Activated CD4-positive, alpha-beta T cell treated with anti-CD3 and anti-CD28 coated beads, Interleukin-2, amount 50 U/mL, for 1 hour (primary cell): ENCODE results near the gene HOXB9.

Experiments
- DNase-seq: peaks from one replicate; pipeline ENCODE4 v3.0.0-alpha.2; 2020

The HOXB9 gene

DNA sequence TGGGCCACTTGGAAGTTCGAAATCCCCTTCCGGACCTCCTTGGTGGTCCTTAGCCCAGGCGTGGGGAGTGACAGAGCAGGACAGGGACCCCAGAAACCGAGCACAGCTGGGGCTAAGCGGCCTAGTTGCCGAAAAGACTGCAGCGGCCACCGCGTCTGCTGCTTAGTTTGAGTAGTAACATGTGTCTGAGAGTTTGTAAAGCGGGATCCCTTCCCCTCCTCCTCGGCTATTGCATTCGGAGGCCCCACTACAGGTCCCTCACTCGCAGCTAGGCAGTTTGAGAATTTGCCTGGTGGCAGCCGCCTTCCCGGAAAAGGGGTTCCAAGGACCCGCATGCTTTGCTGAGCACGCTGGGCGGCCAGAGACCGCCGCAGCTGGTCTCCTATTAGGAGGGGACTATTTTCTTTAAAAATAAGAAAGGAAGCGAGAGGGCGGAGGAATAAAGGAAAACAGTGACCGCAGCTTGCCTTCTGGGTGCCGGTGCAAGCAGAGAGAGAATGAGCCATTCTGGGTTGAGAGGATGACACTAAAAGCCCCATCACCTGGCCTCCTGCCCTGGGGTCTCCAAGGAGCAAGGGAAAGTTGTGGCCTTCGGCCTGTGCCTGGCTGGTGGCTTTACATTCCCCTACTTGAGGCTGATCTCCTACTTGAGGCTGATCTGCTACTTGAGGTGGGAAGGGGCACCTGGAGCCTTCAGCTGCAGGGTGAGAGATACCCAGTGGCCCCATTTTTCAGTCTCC is 31.4 kb downstream of the HOXB9 start:
- no peak for DNase-seq

DNA sequence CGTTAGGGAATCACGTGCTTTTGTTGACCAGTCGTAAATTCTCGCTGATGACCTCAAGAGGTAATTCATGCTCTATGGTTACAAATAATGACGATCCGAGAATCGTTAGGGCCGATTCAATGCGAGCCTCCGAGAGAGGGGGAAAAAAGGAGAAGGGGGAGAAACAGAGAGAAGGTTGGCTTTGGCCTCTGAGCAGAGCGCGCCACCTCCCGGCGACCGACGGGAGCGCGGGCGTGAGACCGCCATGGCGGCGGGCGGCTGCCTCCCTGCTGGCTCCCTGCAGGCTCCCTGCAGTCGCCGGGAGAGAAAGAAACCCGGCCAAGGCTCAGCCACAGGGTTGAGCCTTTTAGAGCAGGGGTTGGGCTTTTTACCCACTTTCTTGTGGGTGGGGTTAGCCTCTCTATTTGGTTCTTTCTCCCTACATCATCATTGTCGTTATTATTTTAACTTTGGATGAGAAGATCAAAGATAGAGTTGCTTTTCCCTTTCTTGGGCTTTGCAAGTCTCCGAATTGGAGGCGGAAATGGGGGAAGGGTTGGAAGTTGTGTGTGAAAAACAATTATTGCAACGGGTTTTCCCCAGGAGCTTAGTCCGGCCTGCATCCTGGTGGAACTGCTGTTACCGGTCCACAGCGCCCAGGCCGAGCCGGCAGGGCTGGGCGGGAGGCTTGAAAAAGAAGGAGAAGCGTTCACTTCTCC is 32.2 kb downstream of the HOXB9 start:
- DNase-seq: peak; percentile 82

DNA sequence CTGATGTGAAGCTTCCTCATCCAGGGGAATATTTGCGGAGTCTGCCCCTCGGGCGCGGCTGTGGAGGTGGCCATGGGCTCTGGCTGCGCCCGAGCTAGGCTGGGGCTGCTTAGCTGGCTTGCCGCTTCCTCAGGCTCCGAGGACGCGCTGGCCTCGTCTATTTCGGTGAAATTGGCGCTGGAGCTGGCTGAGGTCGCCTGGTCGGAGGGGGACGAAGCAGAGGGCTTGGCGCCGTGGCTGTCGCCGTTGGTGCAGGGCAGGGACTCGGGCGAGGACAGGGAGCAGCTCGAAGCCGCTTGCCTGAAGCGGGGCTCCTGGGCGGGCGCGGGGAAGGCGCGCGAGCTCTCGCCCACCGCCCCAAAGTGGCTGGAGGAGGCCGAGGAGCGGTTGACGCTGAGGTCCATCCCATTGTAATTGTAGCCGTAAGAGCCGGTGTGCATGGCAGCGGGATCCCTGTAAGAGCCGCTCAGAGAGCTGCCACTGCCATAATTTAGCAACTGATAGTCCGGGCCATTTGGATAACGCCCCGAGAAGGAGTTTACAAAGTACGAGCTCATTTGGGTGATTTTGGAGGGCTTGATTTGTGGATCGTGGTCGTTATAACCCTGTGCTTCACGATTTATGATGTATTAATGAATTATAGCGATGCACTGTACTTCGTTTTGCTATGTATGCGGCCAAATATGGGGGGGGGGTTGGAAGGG is 32.9 kb downstream of the HOXB9 start, which contains the start of gene HOXB5:
Gene HOXB5, minus strand, starts transcription at position 654 of the 704 bp plus-strand sequence. Its CDS starts 97 bp downstream, at position 557.
- no peak for DNase-seq

DNA sequence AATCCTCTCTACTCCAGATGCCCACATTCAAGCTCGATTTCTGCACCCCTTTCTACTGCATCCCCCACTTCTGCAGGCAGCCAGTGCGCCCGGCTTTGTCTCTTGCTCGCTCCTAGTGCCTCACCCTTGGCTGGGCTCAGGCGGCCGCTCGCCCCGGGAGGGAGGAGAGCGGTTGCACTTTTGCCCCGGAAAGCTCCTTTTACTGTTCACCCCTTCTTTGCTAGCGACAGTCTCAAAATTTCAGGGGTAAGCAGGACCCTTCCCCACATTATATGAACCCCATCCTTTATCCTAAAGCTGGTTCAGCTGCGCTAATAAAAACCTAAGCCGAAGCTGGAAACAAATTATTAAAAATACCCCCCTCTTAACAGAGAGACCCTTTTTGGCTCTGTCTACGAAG is 33.6 kb downstream of the HOXB9 start:
- DNase-seq: no peak

DNA sequence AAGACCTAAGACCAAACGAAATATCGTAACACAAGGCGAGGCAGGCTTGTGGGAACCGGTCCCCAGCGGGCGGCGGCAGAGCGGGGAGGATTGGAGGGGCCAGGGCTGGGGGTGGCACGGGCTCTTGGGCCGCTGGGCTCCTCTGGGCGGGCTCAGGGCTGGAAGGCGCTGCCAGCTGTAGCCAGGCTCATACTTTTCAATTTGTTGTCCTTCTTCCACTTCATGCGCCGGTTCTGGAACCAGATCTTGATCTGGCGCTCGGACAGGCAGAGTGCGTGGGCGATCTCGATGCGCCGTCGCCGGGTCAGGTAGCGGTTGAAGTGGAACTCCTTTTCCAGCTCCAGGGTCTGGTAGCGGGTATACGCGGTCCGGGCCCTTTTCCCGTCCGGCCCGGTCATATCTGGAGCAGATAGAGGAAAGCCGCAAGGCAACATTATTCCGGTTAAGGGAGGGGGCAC is 34.1 kb downstream of the HOXB9 start:
- no peak for DNase-seq

DNA sequence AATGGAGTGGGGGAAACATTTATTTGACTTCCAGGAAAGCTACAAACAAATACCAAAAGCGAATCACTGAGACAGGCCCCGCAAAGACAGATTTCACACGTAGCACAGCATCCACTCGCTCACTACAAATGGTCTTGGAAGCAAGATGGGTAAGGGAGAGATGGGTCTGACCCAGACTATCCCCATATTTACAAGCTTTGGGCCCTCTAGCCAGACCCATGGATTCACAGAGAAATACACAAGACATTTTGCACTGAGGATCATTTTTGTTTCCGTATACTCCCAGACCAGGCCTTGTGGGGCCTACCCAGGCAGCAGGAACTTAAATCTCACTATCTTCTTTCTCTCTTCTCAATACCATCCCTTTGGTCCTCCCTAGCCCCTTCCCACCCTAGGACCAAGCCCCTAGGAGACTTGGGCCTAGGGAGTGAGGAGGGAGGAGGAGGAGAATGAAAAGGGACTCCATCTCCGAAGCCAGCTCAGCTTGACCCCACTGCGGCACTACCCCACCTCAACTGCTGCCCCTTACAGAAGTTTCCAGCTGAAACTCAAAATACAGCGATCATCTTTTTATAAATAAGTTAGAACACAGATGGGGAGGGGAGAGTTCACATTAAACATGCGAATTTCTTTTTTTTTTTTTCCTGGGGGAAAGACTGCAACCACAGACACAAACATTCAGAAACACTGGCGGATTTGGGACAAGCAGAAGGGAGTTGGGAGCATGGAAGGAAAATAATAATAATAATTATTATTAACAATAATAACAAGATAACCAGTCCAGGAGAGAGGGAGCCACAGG is 34.7 kb downstream of the HOXB9 start:
- no peak for DNase-seq

DNA sequence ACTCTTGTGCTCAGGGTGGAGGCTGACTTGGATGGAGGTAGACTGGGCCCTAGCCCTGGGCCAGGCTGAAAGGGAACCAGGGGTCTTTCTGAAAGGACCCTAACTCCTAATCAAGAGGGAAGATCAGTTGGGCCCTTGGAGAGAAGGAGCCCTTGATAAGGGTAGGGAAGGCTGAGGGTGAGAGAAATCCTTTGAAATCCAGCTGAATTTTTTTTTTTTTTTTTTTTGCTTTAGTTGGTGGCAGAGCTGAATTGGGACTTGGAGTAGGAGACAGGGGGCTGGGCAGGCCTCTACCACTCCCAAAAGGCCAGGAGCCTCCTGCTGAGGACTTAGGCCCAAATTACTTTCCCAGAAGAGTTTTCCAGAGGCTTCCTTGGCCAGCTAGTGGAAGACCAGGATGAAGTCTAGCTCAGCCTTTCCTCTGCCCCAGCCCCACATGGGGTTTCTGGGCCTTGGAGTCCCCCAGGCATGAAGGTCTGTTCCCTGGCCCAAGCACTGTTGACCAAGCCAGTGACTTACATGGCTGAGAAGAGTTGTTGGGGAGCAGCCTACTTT is 35.5 kb downstream of the HOXB9 start:
- no peak for DNase-seq

DNA sequence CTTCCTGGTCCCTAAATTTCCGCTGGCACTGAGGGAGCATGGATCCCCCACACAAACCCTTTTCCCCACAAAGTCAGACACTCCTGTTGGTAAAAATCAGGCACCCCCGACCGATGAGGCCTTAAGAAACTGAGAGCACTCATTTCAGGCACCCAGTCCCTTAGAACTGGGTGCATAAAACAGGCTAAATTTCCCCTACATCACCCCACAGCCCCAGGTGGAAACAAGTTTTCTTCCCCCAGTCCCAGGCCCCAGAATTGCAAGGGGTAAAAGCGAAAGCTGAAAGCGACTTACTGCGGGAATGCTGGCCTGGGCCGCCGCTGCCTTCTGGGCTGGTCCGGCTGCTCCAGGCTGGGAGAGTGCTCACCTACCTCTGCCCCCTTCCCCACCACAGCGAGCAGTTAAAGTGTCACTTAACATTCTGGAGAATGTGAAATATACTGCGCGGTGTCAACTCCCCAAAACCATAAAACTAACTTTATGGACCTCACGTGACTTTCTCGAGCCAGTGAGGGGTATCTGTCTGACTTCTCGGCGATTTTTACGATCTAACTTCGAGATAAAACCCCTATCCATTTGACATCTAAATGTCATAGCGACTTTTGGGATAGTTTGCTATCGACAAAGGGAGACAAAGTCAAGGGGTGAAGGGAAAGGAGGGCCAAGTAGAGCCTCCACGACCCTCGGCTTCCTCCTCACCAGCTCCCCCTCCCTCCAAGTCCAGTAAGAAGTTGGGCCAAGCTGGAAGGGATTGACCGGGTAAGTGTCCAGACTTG is 36.1 kb downstream of the HOXB9 start, which contains the start of gene HOXB3:
Gene HOXB3, minus strand, starts transcription at position 411 of the 776 bp plus-strand sequence. CDS start 37,767 bp downstream, outside the sequence.
- no peak for DNase-seq

DNA sequence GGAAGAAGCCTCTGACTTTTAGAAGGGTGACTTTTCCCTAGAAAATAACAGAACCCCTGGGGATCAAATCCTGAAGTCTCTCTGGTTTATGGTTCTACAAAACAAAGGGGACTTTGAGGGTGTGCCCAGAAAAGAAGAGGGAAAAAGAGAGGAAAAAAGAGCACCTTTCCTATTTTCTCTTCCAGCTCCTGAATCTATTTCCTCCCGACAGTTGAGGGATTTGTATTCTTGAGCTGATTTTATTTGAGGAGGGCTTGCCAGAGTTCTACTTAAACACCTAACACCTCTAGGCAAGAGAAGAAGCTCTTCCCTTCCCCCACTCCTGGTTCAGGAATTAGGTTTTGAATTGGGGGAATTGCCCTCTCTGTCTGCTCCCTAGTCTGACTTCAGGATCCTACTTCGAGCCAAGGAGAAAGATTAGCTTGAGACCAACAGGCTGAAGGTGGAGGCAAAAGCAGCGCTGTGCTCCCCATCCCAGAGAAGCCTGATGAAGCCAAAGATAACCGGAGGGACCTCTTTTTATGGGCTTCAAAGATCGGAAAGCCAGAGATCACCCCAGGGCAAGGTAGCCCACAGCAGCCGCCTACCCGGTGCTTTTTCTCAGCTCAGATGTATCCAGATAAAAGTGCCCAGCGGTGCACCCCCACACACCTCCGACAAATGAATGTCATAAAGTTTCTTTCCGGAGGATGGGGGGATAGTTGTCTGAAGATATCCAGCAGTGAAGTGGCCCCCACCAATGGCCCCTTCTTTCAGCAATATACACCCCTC is 36.9 kb downstream of the HOXB9 start:
- no peak for DNase-seq

DNA sequence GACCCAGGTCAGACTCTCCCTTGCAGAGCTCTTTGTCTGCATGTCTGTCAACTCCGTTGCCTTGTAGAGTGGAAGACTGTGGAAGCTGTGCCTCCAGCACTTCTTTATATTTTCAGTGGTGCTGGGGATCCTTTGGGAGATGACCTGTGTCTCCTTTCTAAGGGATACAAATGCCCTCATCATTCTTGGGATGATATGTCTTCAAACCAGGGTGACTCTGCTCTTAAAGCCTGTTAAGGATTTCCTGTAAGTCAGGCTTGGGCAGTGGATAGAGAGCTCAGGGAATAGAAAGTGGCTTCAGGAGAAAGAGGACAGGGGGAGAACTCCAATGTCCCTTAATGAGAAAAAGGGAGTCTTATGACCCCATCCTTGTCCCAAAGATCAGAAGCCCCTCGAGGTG is 37.6 kb downstream of the HOXB9 start:
- no peak for DNase-seq

DNA sequence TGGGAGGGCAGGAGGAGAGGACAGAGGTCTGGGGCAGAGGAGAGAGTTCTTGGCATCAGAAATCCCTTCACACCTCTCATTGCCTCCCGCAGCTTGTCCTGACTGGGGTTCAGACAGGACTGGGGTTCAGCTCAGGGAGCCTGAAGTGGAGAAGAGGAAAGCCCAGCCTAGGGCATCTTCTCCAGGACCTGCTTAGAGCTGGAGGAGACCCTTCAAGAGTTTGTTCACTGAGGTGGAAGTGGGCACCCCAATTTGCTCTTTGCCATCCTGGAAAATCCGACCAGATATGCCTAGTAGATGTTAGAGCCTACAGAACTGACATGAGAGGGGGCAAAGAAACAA is 38.1 kb downstream of the HOXB9 start:
- no peak for DNase-seq

DNA sequence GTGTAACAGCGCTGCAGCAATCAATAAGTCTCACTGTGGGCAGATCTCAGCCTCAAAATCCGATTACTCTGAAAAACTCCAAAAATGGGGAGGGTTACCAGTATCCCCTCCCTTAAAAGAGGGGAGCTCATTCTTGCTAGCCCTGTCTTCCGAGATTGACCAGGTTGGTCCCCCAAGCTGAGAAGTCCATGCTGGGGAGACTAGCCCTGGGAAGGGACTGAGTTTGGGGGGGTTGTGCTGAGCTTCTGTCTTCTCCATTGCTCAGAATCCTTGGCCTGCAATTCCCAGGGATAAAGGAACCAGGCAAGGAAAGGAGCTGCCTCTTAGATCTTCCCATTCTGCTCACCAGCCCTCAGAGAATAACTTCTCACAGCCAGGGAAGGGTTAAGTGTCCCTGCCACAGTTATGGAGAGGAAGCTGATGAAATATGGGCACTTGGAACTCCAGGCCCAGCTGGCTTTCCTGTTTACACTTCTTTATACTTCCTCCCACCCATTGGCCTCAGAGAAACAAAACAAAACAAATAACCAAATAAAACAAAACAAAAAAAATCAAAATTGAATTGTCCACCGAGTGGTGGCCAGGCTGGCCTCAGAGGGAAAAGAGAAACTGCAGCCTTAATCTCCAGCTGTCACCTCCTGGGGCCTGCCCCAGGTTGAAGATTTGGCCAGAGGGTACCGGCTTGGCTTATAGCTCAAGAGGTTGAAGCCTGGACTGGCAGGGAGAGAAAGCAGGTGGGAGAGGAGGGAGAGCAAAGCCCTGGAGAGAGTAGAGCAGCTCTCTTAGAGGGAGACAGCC is 38.7 kb downstream of the HOXB9 start:
- no peak for DNase-seq

DNA sequence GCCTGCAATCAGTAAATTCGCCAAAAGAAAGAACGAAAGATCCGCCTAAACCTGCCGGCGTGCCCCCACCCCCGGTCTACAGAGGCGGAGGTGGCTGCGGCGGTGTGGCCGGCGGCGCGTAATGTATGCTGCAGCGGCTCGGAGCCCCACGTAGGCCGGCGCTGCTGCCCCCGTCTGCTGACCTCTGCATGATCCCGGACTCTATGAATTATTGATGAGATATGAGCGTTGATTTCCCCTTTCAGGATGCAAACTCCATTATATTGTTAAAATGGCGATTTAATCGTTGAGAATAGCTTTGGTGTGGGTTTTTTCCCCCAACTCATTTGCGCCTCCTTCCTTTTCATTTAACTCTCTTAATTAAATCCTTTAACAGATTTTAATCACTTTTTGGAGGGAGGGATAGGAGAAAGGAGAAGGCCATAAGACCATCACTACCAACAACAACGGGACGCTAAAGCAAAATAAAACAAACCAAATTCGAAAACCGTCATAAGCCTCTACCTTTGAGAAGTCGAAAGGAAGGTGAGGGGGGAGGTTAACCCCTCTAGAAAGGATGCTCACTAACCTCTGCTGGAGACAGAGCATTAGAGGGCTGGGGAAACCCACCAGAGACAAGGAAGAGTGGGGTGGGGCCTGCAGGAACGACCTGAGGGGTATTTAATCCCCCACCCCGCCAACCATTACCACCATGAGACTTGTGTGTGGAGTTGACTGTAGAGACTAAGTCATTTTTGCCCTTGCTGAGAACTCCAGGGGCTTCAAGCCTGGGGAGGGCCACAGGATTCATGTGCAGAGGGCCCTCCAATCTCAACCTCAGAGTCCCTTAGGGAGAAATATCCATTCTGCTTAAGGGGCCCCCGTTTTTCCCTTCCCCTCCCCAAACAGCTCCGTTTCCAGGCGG is 39.6 kb downstream of the HOXB9 start:
- no peak for DNase-seq

DNA sequence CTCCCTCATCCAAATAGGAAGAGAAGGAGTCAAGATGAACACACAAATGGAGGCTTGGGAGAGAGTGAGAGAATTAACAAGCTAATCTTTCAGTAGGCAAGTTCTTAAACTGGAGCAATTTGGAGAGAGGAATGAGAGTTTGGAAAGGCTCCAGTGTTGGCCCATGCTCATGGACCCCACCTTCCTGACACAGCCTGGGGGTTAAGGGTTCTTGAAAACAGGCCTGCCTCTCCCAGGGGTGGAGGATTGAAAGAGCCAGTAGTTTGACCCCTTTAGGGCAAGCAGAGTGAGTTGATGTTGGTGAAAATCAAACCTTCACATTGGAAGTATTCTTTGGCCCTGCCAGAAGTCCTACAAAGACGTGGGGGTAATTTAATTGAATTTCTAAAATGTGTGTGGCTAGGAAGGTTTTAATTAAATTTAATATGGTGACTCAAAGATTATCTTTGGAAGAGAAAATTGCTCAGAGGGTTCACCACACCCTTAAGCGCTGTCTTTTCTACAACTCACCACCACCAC is 41.9 kb downstream of the HOXB9 start:
- no peak for DNase-seq

DNA sequence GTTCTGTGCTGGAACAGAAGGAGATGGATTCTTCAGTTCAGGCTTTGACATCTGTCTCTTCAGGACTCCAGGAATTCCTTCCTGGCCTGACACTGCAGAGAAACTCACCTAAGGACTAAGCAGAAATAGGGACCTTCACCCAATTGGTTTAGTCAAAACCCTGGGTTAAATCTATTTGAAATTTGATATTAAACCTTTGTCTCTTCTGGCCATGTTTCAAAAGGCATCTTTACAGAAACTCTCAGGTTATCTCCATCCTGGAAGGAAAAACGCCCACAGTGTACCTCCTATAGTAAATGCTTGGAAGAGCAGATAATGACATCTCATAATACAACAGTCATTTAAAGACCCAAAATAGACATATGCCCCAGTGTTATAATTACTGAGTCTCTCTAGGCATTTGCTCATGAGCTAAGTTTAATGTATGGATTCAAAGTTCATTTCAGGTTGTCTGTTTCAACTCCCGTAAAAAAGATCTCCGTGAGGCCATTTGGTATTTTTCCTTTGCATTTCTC is 42.4 kb downstream of the HOXB9 start:
- no peak for DNase-seq

DNA sequence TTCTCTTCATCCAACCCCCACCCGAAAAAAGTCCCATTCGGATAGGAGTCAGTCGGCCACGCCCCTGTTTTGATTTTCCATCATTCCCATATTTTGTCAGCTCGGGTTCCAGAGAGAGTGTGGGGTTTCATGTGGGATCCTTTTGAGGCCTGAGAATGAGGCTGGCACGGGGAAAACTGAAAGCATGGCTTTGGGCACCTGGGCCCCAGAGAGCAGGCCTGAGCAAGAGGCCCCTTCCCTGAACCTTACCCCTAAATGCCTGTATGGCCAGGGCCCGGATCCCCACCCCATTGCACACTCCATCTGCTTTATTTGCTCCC is 43.4 kb downstream of the HOXB9 start:
- DNase-seq: no peak

DNA sequence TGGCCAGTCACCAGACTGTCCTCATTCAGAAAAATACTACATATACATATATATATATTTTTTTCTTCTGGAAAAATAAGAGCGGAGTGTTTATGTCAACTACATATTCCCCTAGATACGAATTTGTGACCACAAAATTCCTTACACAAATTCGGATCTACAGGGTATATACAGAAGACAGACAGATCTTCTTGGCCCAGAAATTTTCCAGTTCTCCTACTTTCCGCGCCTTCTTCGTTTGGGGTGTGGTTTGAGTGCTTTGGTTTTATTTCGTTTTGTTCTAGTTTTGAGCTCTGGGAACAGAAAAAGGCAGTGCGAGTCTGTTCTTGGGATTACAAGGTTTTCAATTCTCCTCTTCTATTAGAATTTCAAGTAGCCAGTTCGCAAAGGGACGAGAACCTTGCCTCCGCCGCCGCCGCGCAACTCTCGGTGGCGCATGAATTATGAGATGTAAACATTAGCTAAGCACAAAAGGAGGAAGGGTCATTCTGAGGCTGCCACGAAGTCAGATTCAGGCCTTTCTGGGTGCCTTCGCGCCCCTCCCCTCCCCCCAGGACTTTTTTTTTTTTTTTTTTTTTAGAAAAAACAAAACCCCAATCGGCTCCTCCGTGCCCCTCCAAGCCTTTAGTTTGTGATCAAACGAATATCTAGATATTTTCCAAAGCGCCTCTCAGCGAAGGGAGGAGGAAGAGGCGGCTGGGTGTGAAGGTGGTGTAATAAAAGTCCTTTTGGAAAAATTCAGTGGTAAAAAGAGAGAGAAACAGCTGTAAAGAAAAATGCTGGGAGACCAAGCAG is 46.2 kb downstream of the HOXB9 start:
- no peak for DNase-seq

DNA sequence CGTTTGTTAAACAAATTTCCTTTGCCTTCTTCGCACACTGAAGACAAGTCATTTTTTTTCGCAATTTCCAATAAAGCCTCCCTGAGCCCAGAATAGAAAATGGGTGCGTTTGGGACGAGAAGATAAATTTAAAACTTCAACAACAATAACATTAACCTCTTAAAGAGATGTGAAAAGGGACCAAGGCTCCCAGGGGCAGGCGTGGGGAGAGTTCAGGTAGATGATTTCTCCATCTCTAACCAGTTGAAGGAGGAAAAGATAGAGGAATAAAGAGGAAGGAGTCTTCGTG is 46.7 kb downstream of the HOXB9 start:
- no peak for DNase-seq
